Measurements from ENCODE around the gene TSPAN1. TPM values are rescaled to one million over a fixed set of nuclear protein-coding genes. Genes with fewer than 3 reads are reported as not detected.
"Not testable (repeated sequence)": the region's sequence is repeated elsewhere in the genome, so short reads cannot be mapped to it uniquely, and the experiment has no call there.

The TSPAN1 gene
- total RNA-seq, 2 donors from 2014 or later, result not detected

- ATAC-seq, result peak; percentile 95 to 97
- Mint-ChIP-seq H3K36me3 (no peaks in the 10 kb centered on the region), H3K27ac (no peak overlapping the region), H3K9me3 (no peaks in the 10 kb centered on the region)
- peak; percentile 51 to 64 for DNase-seq (ENCODE audit: low spot score in 2 of 2)
These were observed 48.6 kb downstream of the TSPAN1 start for GRCh38 chr1:46223472-46223943.

GRCh38 chr1:46224966-46225365, 50.1 kb downstream of the TSPAN1 start:
- DNase-seq (ENCODE audit: low spot score in 2 of 2), result no peak
- H3K36me3 Mint-ChIP-seq, result no peaks in the 10 kb centered on the region
- no peak for ATAC-seq
- H3K27ac Mint-ChIP-seq, result no peak overlapping the region
- H3K9me3 Mint-ChIP-seq, result no peaks in the 10 kb centered on the region

GRCh38 chr1:46231231-46231630, 56.3 kb downstream of the TSPAN1 start:
- not testable (repeated sequence) for H3K9me3 Mint-ChIP-seq; H3K27ac Mint-ChIP-seq; H3K36me3 Mint-ChIP-seq; ATAC-seq; DNase-seq (ENCODE audit: low spot score in 2 of 2)

Other genes starting within 250 kb of the TSPAN1 start
- 1 to 10 TPM in 1 of 2 donors, under 1 TPM in 1; 0.45 to 2.2 TPM for gene PIK3R3, start 42.5 kb upstream of the TSPAN1 start, total RNA-seq
- not detected for gene P3R3URF, start 1.4 kb downstream of the TSPAN1 start, total RNA-seq
- gene POMGNT1, start 23.3 kb downstream of the TSPAN1 start, total RNA-seq, result 10 to 100 TPM; 29.0 to 50.7 TPM
- under 1 TPM in 1 of 2 donors, not detected in 1; 0.21 TPM for gene LURAP1, start 28.2 kb downstream of the TSPAN1 start, total RNA-seq
- gene RAD54L, start 72.7 kb downstream of the TSPAN1 start, total RNA-seq, result 100 to 1,000 TPM in 1 of 2 donors, 10 to 100 TPM in 1; 61.7 to 118 TPM
- gene LRRC41, start 128.5 kb downstream of the TSPAN1 start, total RNA-seq, result 10 to 100 TPM; 29.2 to 38.2 TPM
- 100 to 1,000 TPM; 341 to 376 TPM for gene UQCRH, start 128.6 kb downstream of the TSPAN1 start, total RNA-seq
- gene NSUN4, start 165.7 kb downstream of the TSPAN1 start, total RNA-seq, result 10 to 100 TPM; 28.2 to 30.2 TPM
- gene FAAH, start 219.2 kb downstream of the TSPAN1 start, total RNA-seq, result 1 to 10 TPM; 5.5 to 5.7 TPM